Endodermal cell (in vitro differentiated cells): Measurements from ENCODE around the gene ARHGAP45. TPM values are rescaled to one million over a fixed set of nuclear protein-coding genes. Genes with fewer than 3 reads are reported as not detected.

Experiments
- DNase-seq: peaks from one replicate; pipeline ENCODE4 v3.0.0-alpha.2; 2017
- H3K27ac ChIP-seq: 2 replicates; pipeline ENCODE4 v1.5.1; 2013; ENCODE audit warnings: mild to moderate bottlenecking, low read depth, low read length, moderate library complexity
- H3K27me3 ChIP-seq: 2 replicates; pipeline ENCODE4 v1.6.1; 2013; ENCODE audit warnings: mild to moderate bottlenecking, low read length, moderate library complexity; ENCODE audit not compliant: insufficient read depth, control insufficient read depth, poor library complexity, severe bottlenecking
- H3K36me3 ChIP-seq: 2 replicates; pipeline ENCODE4 v1.7.0; 2013; ENCODE audit warnings: mild to moderate bottlenecking, low read length, moderate library complexity; ENCODE audit not compliant: control insufficient read depth, insufficient read depth
- H3K4me1 ChIP-seq: one replicate; pipeline ENCODE4 v1.7.0; 2013; ENCODE audit warnings: low read length; ENCODE audit not compliant: control insufficient read depth, insufficient read depth
- H3K4me3 ChIP-seq: 2 replicates; pipeline ENCODE4 v1.5.1; 2013; ENCODE audit warnings: mild to moderate bottlenecking, low read length, moderate library complexity
- H3K9ac ChIP-seq: 2 replicates; pipeline ENCODE4 v1.6.1; 2013; ENCODE audit warnings: mild to moderate bottlenecking, low read length, moderate library complexity; ENCODE audit not compliant: poor library complexity, severe bottlenecking; ENCODE audit errors: extremely low read depth
- H3K9me3 ChIP-seq: 2 replicates; pipeline ENCODE4 v1.6.1; 2013; ENCODE audit warnings: mild to moderate bottlenecking, low read length, moderate library complexity; ENCODE audit not compliant: control insufficient read depth
- H3K27ac Mint-ChIP-seq: 2 replicates; pipeline ENCODE4 v1.8.0; 2020; ENCODE audit warnings: mixed read lengths
- H3K27me3 Mint-ChIP-seq: 2 replicates; pipeline ENCODE4 v1.8.0; 2021; ENCODE audit warnings: mild to moderate bottlenecking, mixed read lengths; ENCODE audit not compliant: insufficient read depth
- H3K36me3 Mint-ChIP-seq: 2 replicates; pipeline ENCODE4 v1.8.0; 2020; ENCODE audit warnings: low read depth, mixed read lengths
- H3K4me1 Mint-ChIP-seq: 2 replicates; pipeline ENCODE4 v1.8.0; 2020; ENCODE audit warnings: mixed read lengths
- H3K4me3 Mint-ChIP-seq: 2 replicates; pipeline ENCODE4 v1.8.0; 2020; ENCODE audit warnings: mild to moderate bottlenecking, moderate library complexity, mixed read lengths
- H3K9me3 Mint-ChIP-seq: 2 replicates; pipeline ENCODE4 v1.8.0; 2020; ENCODE audit warnings: mild to moderate bottlenecking, mixed read lengths
- WGBS, 2 experiments: methylation state at CpG; one replicate each; pipeline versions ENCODE4 v1.1.5 to v1.1.7; 2013; ENCODE audit warnings: missing lambda C conversion rate in 2 of 2, mixed read lengths in 1 of 2; ENCODE audit not compliant: insufficient coverage in 1 of 2, insufficient read length in 1 of 2; 5-methylcytosine and 5-hydroxymethylcytosine counted together
- total RNA-seq, 2 donors: library from RNA; stranded (reverse); fragmentation: NEBNext Ultra II Directional in 1 of 2; extraction: Animal tissue kit (Norgen Biotek cat#: 25700) in 1 of 2; gene quantifications; 2 replicates in 1 of 2; 3 replicates in 1 of 2; pipeline ENCODE4 v1.2.1, GENCODE V29; 2021
- TF ChIP-seq, protein P1 (sequence below): fragments of 200-600 bp; sonication (generic); conservative IDR thresholded peaks from 2 replicates; pipeline ENCODE4 v1.5.0; 2021; ENCODE audit warnings: antibody characterized with exemption, mild to moderate bottlenecking

Gene ARHGAP45
- total RNA-seq, 2 donors from 2014 or later: 14.8 to 17.1 TPM

DNA sequence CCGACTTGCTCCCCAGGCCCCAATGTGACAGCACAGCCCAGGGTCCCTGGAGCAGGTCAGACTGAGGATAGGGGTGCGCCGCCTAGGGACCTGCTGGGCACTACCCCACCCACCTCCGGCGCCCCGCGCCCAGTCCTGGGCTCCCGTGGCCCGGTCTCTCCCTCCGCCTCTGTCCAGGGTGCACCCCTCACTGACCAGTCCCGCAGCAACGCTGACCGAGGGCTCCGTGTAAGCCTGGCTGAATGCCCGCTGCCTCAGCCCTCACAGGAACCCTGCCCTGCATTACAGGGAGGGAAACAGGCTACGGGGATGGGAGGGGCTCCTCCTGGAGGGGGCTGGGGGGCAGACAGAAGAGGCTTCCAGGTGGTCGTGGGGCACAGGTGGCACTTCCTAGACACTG, 68.5 kb downstream of the ARHGAP45 start:
- Histone ChIP-seq H3K4me1 (no peaks in the 10 kb centered on the region), H3K27me3 (no peaks in the 10 kb centered on the region), H3K36me3 (peaks cover 14% of the 10 kb centered on the region), H3K27ac (no peak overlapping the region), H3K4me3 (no peak overlapping the region), H3K9ac (no peak overlapping the region), H3K9me3 (no peaks in the 10 kb centered on the region)
- Mint-ChIP-seq H3K27me3 (no peaks in the 10 kb centered on the region), H3K9me3 (no peaks in the 10 kb centered on the region), H3K4me3 (no peak overlapping the region), H3K36me3 (peaks cover 13% of the 10 kb centered on the region), H3K4me1 (no peaks in the 10 kb centered on the region), H3K27ac (no peak overlapping the region)
- no peak for DNase-seq
- 95% methylated on average over 11 to 17 of the region's 17 CpGs for whole genome bisulfite sequencing, 2 experiments
- TF ChIP-seq, protein P1, sequence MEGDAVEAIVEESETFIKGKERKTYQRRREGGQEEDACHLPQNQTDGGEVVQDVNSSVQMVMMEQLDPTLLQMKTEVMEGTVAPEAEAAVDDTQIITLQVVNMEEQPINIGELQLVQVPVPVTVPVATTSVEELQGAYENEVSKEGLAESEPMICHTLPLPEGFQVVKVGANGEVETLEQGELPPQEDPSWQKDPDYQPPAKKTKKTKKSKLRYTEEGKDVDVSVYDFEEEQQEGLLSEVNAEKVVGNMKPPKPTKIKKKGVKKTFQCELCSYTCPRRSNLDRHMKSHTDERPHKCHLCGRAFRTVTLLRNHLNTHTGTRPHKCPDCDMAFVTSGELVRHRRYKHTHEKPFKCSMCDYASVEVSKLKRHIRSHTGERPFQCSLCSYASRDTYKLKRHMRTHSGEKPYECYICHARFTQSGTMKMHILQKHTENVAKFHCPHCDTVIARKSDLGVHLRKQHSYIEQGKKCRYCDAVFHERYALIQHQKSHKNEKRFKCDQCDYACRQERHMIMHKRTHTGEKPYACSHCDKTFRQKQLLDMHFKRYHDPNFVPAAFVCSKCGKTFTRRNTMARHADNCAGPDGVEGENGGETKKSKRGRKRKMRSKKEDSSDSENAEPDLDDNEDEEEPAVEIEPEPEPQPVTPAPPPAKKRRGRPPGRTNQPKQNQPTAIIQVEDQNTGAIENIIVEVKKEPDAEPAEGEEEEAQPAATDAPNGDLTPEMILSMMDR: no peak

GRCh38 chr19:1136201-1136600, 69.2 kb downstream of the ARHGAP45 start:
- H3K27ac ChIP-seq: peak overlapping the region; percentile 32
- H3K9ac ChIP-seq: no peak overlapping the region
- Mint-ChIP-seq H3K27me3 (no peaks in the 10 kb centered on the region), H3K36me3 (peaks cover 17% of the 10 kb centered on the region), H3K4me3 (no peak overlapping the region), H3K9me3 (no peaks in the 10 kb centered on the region), H3K27ac (no peak overlapping the region), H3K4me1 (no peaks in the 10 kb centered on the region)
- 88 to 96% methylated on average over 4 to 12 of the region's 12 CpGs for WGBS, 2 experiments
- no peaks in the 10 kb centered on the region for H3K27me3 ChIP-seq
- H3K36me3 ChIP-seq: peaks cover 14% of the 10 kb centered on the region
- H3K4me3 ChIP-seq: no peak overlapping the region
- H3K9me3 ChIP-seq: no peaks in the 10 kb centered on the region
- no peak for DNase-seq
- H3K4me1 ChIP-seq: no peaks in the 10 kb centered on the region
- TF ChIP-seq, protein P1: no peak

Other genes starting within 250 kb of the ARHGAP45 start
- 100 to 1,000 TPM; 110 to 111 TPM for gene PLPPR3, start 245.2 kb upstream of the ARHGAP45 start, total RNA-seq
- gene AZU1, start 239.3 kb upstream of the ARHGAP45 start, total RNA-seq: 1 to 10 TPM; 2.5 to 3.7 TPM
- gene PRTN3, start 226.2 kb upstream of the ARHGAP45 start, total RNA-seq: not detected
- not detected for gene ELANE, start 214.9 kb upstream of the ARHGAP45 start, total RNA-seq
- 1 to 10 TPM in 1 of 2 donors, under 1 TPM in 1; 0.38 to 1.1 TPM for gene CFD, start 207.5 kb upstream of the ARHGAP45 start, total RNA-seq
- 10 to 100 TPM; 75.8 to 92.4 TPM for gene MED16, start 174.0 kb upstream of the ARHGAP45 start, total RNA-seq
- gene RNU6-9, start 173.7 kb upstream of the ARHGAP45 start, total RNA-seq: not detected
- 10 to 100 TPM; 61.1 to 64.7 TPM for gene R3HDM4, start 153.9 kb upstream of the ARHGAP45 start, total RNA-seq
- gene KISS1R, start 149.8 kb upstream of the ARHGAP45 start, total RNA-seq: under 1 TPM in 1 of 2 donors, not detected in 1; 0.73 TPM
- 100 to 1,000 TPM; 121 to 124 TPM for gene ARID3A, start 141.1 kb upstream of the ARHGAP45 start, total RNA-seq
- 10 to 100 TPM; 68.6 to 85.6 TPM for gene WDR18, start 82.8 kb upstream of the ARHGAP45 start, total RNA-seq
- gene GRIN3B, start 66.7 kb upstream of the ARHGAP45 start, total RNA-seq: 1 to 10 TPM; 2.0 TPM
- gene TMEM259, start 46.0 kb upstream of the ARHGAP45 start, total RNA-seq: 100 to 1,000 TPM; 157 to 176 TPM
- gene RNU6-2, start 45.6 kb upstream of the ARHGAP45 start, total RNA-seq: not detected
- 100 to 1,000 TPM; 426 to 469 TPM for gene CNN2, start 40.6 kb upstream of the ARHGAP45 start, total RNA-seq
- gene ABCA7, start 27.1 kb upstream of the ARHGAP45 start, total RNA-seq: 10 to 100 TPM; 67.2 to 68.7 TPM
- gene POLR2E, start 28.2 kb downstream of the ARHGAP45 start, total RNA-seq: 100 to 1,000 TPM; 225 to 254 TPM
- 100 to 1,000 TPM; 331 to 449 TPM for gene GPX4, start 36.8 kb downstream of the ARHGAP45 start, total RNA-seq
- 10 to 100 TPM; 43.3 to 50.4 TPM for gene SBNO2, start 107.1 kb downstream of the ARHGAP45 start, total RNA-seq
- 10 to 100 TPM; 78.8 to 81.4 TPM for gene STK11, start 138.6 kb downstream of the ARHGAP45 start, total RNA-seq
- gene CBARP, start 170.8 kb downstream of the ARHGAP45 start, total RNA-seq: 10 to 100 TPM; 21.5 to 28.5 TPM
- 100 to 1,000 TPM; 144 to 159 TPM for gene ATP5F1D, start 174.6 kb downstream of the ARHGAP45 start, total RNA-seq
- 100 to 1,000 TPM; 183 to 185 TPM for gene MIDN, start 181.4 kb downstream of the ARHGAP45 start, total RNA-seq
- 100 to 1,000 TPM; 282 to 301 TPM for gene CIRBP, start 202.2 kb downstream of the ARHGAP45 start, total RNA-seq
- gene FAM174C, start 208.4 kb downstream of the ARHGAP45 start, total RNA-seq: 10 to 100 TPM; 45.1 to 46.0 TPM
- gene EFNA2, start 218.7 kb downstream of the ARHGAP45 start, total RNA-seq: 10 to 100 TPM; 28.6 to 30.7 TPM